Measurements from ENCODE around the gene GPR68. TPM values are rescaled to one million over a fixed set of nuclear protein-coding genes. Genes with fewer than 3 reads are reported as not detected.

GPR68 gene
- polyA plus RNA-seq, 2 of the 4 experiments (the other 2 are of a cell fraction) = 0.09 TPM

DNA sequence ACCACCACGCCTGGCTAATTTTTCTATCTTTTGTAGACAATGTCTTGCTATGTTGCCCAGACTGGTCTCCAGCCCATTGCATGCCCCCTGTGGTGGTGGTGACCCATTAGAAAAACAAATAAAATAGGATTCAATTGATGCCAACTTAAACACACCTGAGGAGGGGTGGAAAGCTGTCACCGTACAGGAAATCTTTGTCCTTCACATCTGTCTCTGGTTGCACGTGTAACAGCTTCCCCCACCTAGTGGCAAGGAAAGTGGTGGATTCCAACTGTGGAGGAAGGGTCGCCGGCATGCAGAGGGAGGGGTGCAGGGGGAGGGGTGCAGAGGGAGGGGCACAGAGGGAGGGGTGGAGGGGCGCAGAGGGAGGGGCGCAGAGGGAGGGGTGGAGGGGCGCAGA is 26.1 kb upstream of the GPR68 start:
- TF ChIP-seq JUNB (IDR thresholded peaks at IDR 0.05) = no peak
- Histone ChIP-seq H3K4me1 (no peaks in the 10 kb centered on the region), H3K9me3 (no peaks in the 10 kb centered on the region), H3K27ac (no peak overlapping the region), H3K4me2 (no peak overlapping the region), H3K4me3 (no peak overlapping the region)
- DNase-seq (ENCODE audit: low read depth in 1 of 2, low spot score in 1 of 2) (no peak), FAIRE-seq (no peak), ATAC-seq (no peak)
- WGBS (ENCODE audit: missing lambda C conversion rate) = 68% methylated on average over 5 of the region's 8 CpGs
- ChIA-PET CTCF (interaction anchor here (0.6 to 5.3 kb wide), 3 partner anchors 12 to 54 kb away, joined by 3 to 24 read pairs (median 4); no protein-coding TSS in a partner anchor), POLR2A (no interaction called here)

DNA sequence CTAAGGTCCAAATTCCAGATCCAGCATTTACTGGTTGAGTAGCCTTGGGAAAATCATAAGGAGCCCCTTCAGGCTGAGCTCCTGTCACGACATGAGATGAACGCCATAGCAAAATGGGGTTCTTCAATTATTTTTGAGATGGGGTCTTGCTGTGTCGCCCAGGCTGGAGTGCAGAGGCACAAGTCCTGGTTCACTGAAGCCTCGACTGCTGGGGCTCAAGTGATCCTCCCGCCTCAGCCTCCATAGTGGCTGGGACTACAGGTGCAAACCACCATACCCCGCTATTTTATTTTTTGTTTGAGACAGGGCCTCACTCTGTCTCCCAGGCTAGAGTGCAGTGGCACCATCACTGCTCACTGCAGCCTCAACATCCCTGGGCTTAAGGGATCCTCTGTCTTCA is 25.7 kb upstream of the GPR68 start:
- Histone ChIP-seq H3K9me3 (no peaks in the 10 kb centered on the region), H3K4me3 (no peak overlapping the region), H3K4me1 (no peaks in the 10 kb centered on the region), H3K27ac (no peak overlapping the region), H3K4me2 (no peak overlapping the region)
- ATAC-seq (no peak), DNase-seq (ENCODE audit: low read depth in 1 of 2, low spot score in 1 of 2) (no peak), FAIRE-seq (no peak)
- ChIA-PET POLR2A (no interaction called here), CTCF (interaction anchor here (0.6 to 5.3 kb wide), 4 partner anchors 12 to 93 kb away, joined by 3 to 24 read pairs (median 6); no protein-coding TSS in a partner anchor)
- 92% methylated on average over 6 of the region's 6 CpGs for whole genome bisulfite sequencing (ENCODE audit: missing lambda C conversion rate)
- no peak for TF ChIP-seq MAZ (IDR thresholded peaks at IDR 0.05; ENCODE audit: borderline replicate concordance, low read depth, low read length)
- TF ChIP-seq, protein P1, sequence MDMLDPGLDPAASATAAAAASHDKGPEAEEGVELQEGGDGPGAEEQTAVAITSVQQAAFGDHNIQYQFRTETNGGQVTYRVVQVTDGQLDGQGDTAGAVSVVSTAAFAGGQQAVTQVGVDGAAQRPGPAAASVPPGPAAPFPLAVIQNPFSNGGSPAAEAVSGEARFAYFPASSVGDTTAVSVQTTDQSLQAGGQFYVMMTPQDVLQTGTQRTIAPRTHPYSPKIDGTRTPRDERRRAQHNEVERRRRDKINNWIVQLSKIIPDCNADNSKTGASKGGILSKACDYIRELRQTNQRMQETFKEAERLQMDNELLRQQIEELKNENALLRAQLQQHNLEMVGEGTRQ (IDR thresholded peaks at IDR 0.05) = no peak
- no peak for TF ChIP-seq RAD21 (conservative IDR thresholded peaks at IDR 0.05 in 1 of 2, IDR thresholded peaks at IDR 0.05 in 1 of 2)
- no peak for TF ChIP-seq RNF2 (IDR thresholded peaks at IDR 0.05; ENCODE audit: borderline replicate concordance, low read depth)
- TF ChIP-seq KDM1A (IDR thresholded peaks at IDR 0.05; ENCODE audit: low read depth) = no peak
- no peak for TF ChIP-seq ZC3H11A (IDR thresholded peaks at IDR 0.05)
- no peak for TF ChIP-seq POLR2A (IDR thresholded peaks at IDR 0.05; ENCODE audit: low read length)
- no peak for TF ChIP-seq KDM5A (IDR thresholded peaks at IDR 0.05)

DNA sequence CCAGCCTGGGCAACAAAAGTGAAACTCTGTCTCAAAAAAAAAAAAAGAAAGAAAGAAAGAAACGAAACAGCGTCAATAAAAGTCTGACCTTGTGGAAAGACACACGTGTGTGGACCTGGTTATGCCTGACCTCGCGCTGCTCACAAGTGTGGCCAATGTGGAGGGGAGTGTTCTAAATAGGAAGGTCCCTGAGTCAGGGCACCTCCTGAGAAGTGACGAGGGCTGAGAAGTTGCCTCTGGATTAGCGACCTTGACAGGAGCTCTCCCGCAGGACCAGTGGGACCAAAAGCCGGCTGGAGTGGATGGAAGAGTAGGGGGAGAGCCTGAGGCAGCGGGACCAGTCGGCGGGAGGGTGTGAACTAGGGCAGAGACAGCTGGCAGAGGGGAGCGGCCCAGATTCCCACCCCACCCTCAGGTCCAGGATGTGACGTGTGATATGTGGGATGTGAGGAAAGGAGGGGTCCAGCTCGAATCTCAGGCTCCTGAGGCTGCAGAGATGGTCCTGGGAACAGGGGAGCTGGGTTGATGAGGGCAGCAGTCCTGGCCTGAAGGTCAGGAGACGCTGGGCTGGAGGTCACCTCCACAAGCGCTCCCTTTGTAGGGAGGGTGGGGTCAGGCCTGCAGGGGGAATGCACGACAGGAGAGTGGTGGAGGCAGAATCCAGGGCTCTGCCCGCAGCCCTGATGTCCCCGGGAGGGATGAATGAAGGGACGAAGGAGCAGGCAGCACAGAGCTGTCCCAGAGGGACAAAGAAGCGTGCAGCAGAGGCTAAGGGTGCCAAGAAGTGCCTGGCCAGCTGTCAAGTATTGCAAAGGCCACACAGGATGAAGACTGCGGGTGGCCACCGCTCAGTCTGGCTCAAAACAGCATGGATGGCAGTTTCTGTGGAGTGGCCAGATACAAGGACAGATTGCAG is 24.8 kb upstream of the GPR68 start:
- FAIRE-seq (no peak), DNase-seq (ENCODE audit: low read depth in 1 of 2, low spot score in 1 of 2) (no peak), ATAC-seq (peak in 1 of 2 experiments; percentile 21; a peak in 1 of 6 replicates)
- WGBS (ENCODE audit: missing lambda C conversion rate) = 83% methylated on average over 24 of the region's 24 CpGs
- POLR2A ChIA-PET = no interaction called here
- no peak for TF ChIP-seq MYC (IDR thresholded peaks at IDR 0.05; ENCODE audit: borderline replicate concordance, low read length)
- no peak for TF ChIP-seq GATA3 (IDR thresholded peaks at IDR 0.05; ENCODE audit: borderline replicate concordance)
- TF ChIP-seq JUN (IDR thresholded peaks at IDR 0.05) = no peak
- TF ChIP-seq HOXA7 (CRISPR knock-in tag; IDR thresholded peaks at IDR 0.05) = no peak
- TF ChIP-seq RCOR1 (IDR thresholded peaks at IDR 0.05; ENCODE audit: low read depth, low read length) = no peak
- TF ChIP-seq CBX8 (IDR thresholded peaks at IDR 0.05) = no peak
- no peak for TF ChIP-seq TP53 (CRISPR knock-in tag; IDR thresholded peaks at IDR 0.05)
- TF ChIP-seq, protein P2, sequence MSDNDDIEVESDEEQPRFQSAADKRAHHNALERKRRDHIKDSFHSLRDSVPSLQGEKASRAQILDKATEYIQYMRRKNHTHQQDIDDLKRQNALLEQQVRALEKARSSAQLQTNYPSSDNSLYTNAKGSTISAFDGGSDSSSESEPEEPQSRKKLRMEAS (IDR thresholded peaks at IDR 0.05) = no peak
- no peak for TF ChIP-seq RARB (CRISPR knock-in tag; IDR thresholded peaks at IDR 0.05)
- no peak for TF ChIP-seq FOSL2 (IDR thresholded peaks at IDR 0.05)
- TF ChIP-seq FOSL2 (CRISPR knock-in tag; IDR thresholded peaks at IDR 0.05) = no peak
- no peak for TF ChIP-seq FOSB (CRISPR knock-in tag; IDR thresholded peaks at IDR 0.05)
- TF ChIP-seq EHF (CRISPR knock-in tag; IDR thresholded peaks at IDR 0.05) = no peak
- TF ChIP-seq CEBPB (IDR thresholded peaks at IDR 0.05) = no peak
- no peak for TF ChIP-seq ZC3H11A (IDR thresholded peaks at IDR 0.05)
- TF ChIP-seq, protein P3, sequence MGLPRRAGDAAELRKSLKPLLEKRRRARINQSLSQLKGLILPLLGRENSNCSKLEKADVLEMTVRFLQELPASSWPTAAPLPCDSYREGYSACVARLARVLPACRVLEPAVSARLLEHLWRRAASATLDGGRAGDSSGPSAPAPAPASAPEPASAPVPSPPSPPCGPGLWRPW (IDR thresholded peaks at IDR 0.05) = no peak
- H3K9me3 ChIP-seq = no peaks in the 10 kb centered on the region
- no peak overlapping the region for H3K27ac ChIP-seq
- H3K4me2 ChIP-seq = no peak overlapping the region
- no peak overlapping the region for H3K4me3 ChIP-seq
- H3K4me1 ChIP-seq = no peaks in the 10 kb centered on the region
- CTCF ChIA-PET = interaction anchor here (0.6 to 1.5 kb wide), 4 partner anchors 11 to 92 kb away, joined by 3 to 8 read pairs (median 4); no protein-coding TSS in a partner anchor
